ENCODE results near the gene LCNL1. TPM values are rescaled to one million over a fixed set of nuclear protein-coding genes. Genes with fewer than 3 reads are reported as not detected.
A peak's percentile ranks its signal among the peaks of the same experiment; 100 is the strongest.

Gene LCNL1
- total RNA-seq, 1 donor from 2014 or later: not detected

GRCh38 chr9:136997371-136997770, 14.6 kb downstream of the LCNL1 start:
- no peaks in the 10 kb centered on the region for H3K36me3 Mint-ChIP-seq

DNA sequence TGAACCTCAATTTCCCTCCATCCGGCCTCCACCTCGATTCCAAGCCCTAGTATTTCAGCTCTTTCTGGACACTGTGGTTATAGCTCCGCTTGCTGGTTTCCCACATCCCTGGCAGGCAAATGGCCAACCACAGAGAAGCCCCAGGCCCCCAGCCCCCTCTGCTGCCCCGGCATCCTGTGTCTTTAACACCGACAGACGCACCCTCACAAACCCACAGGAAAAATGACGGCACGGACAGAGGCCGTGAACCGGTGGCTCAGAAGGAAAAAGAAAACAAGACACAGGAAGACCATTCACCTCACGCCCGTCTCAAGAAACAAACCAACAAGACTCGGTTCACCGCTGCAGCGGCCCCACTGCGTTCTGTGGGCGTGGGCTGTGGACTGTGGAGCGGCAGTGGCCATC, 15.0 kb downstream of the LCNL1 start:
- no peak for DNase-seq (ENCODE audit: extremely low spot score, unreplicated experiment)
- peak overlapping the region; percentile 76 for H3K4me3 Mint-ChIP-seq
- H3K36me3 Mint-ChIP-seq: no peaks in the 10 kb centered on the region
- TF ChIP-seq, protein P1, sequence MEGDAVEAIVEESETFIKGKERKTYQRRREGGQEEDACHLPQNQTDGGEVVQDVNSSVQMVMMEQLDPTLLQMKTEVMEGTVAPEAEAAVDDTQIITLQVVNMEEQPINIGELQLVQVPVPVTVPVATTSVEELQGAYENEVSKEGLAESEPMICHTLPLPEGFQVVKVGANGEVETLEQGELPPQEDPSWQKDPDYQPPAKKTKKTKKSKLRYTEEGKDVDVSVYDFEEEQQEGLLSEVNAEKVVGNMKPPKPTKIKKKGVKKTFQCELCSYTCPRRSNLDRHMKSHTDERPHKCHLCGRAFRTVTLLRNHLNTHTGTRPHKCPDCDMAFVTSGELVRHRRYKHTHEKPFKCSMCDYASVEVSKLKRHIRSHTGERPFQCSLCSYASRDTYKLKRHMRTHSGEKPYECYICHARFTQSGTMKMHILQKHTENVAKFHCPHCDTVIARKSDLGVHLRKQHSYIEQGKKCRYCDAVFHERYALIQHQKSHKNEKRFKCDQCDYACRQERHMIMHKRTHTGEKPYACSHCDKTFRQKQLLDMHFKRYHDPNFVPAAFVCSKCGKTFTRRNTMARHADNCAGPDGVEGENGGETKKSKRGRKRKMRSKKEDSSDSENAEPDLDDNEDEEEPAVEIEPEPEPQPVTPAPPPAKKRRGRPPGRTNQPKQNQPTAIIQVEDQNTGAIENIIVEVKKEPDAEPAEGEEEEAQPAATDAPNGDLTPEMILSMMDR (conservative IDR thresholded peaks at IDR 0.05): no peak
- peaks cover 4% of the 10 kb centered on the region for H3K27me3 Mint-ChIP-seq
- H3K27ac Mint-ChIP-seq: peak overlapping the region; percentile 62
- no peaks in the 10 kb centered on the region for H3K4me1 Mint-ChIP-seq (ENCODE audit: unreplicated experiment)
- no peaks in the 10 kb centered on the region for H3K9me3 Mint-ChIP-seq

More at GRCh38 chr9:136997371-136997770, 14.6 kb downstream of the LCNL1 start:
- Mint-ChIP-seq H3K4me1 (ENCODE audit: unreplicated experiment) (no peaks in the 10 kb centered on the region), H3K9me3 (no peaks in the 10 kb centered on the region), H3K4me3 (peak overlapping the region; percentile 76), H3K27me3 (peaks cover 4% of the 10 kb centered on the region), H3K27ac (peak overlapping the region; percentile 62)
- TF ChIP-seq, protein P1 (conservative IDR thresholded peaks at IDR 0.05): no peak
- no peak for DNase-seq (ENCODE audit: extremely low spot score, unreplicated experiment)

- H3K4me3 Mint-ChIP-seq: peak overlapping the region; percentile 40
- peaks cover 4% of the 10 kb centered on the region for H3K9me3 Mint-ChIP-seq
- H3K27me3 Mint-ChIP-seq: peaks cover 4% of the 10 kb centered on the region
- no peaks in the 10 kb centered on the region for H3K36me3 Mint-ChIP-seq
- TF ChIP-seq, protein P1 (conservative IDR thresholded peaks at IDR 0.05): no peak
- no peak for DNase-seq (ENCODE audit: extremely low spot score, unreplicated experiment)
- H3K27ac Mint-ChIP-seq: peak overlapping the region; percentile 86
- no peaks in the 10 kb centered on the region for H3K4me1 Mint-ChIP-seq (ENCODE audit: unreplicated experiment)
Measured at GRCh38 chr9:137000177-137000930, 17.6 kb downstream of the LCNL1 start.

- H3K4me3 Mint-ChIP-seq: no peak overlapping the region
- peaks cover 4% of the 10 kb centered on the region for H3K27me3 Mint-ChIP-seq
- TF ChIP-seq, protein P1 (conservative IDR thresholded peaks at IDR 0.05): no peak
- no peaks in the 10 kb centered on the region for H3K4me1 Mint-ChIP-seq (ENCODE audit: unreplicated experiment)
- no peaks in the 10 kb centered on the region for H3K36me3 Mint-ChIP-seq
- no peak for DNase-seq (ENCODE audit: extremely low spot score, unreplicated experiment)
- no peak overlapping the region for H3K27ac Mint-ChIP-seq
- H3K9me3 Mint-ChIP-seq: peaks cover 4% of the 10 kb centered on the region
Measured at GRCh38 chr9:137001857-137002645, 19.3 kb downstream of the LCNL1 start.

- peaks cover 4% of the 10 kb centered on the region for H3K9me3 Mint-ChIP-seq
- H3K27ac Mint-ChIP-seq: no peak overlapping the region
- no peak for DNase-seq (ENCODE audit: extremely low spot score, unreplicated experiment)
- no peaks in the 10 kb centered on the region for H3K36me3 Mint-ChIP-seq
- H3K27me3 Mint-ChIP-seq: peaks cover 2% of the 10 kb centered on the region
- TF ChIP-seq, protein P1 (conservative IDR thresholded peaks at IDR 0.05): no peak
- H3K4me3 Mint-ChIP-seq: no peak overlapping the region
- H3K4me1 Mint-ChIP-seq (ENCODE audit: unreplicated experiment): no peaks in the 10 kb centered on the region
Measured at GRCh38 chr9:137002646-137003041, 19.9 kb downstream of the LCNL1 start.
